OCI-LY1 (cell line): ENCODE measurements around the gene OR2A2.

ENCODE experiments used
- H2AFZ ChIP-seq: fragments of 200-600 bp; sonication (generic), shearing (Covaris generic); 2 replicates; pipeline ENCODE4 v1.6.0; 2014; ENCODE audit warnings: antibody characterized with exemption, mild to moderate bottlenecking, low read length
- H3F3A ChIP-seq: fragments of 200-600 bp; sonication (generic), shearing (Covaris generic); 2 replicates; pipeline ENCODE4 v1.6.0; 2014; ENCODE audit warnings: mild to moderate bottlenecking, antibody characterized with exemption, low read length, moderate library complexity; ENCODE audit not compliant: insufficient read depth
- H3K27ac ChIP-seq: fragments of 200-600 bp; sonication (generic); 2 replicates; pipeline ENCODE4 v1.5.1; 2014; ENCODE audit warnings: low read length, mixed run types, mild to moderate bottlenecking, low read depth; ENCODE audit not compliant: poor library complexity, severe bottlenecking
- H3K27me3 ChIP-seq: fragments of 200-600 bp; sonication (generic); 2 replicates; pipeline ENCODE4 v1.6.0; 2014; ENCODE audit warnings: antibody characterized with exemption, mild to moderate bottlenecking, low read length, moderate library complexity; ENCODE audit not compliant: insufficient read depth
- H3K36me3 ChIP-seq: fragments of 200-600 bp; sonication (generic); 2 replicates; pipeline ENCODE4 v1.6.1; 2014; ENCODE audit warnings: mild to moderate bottlenecking, antibody characterized with exemption, low read length, moderate library complexity, mixed read lengths; ENCODE audit not compliant: insufficient read depth
- H3K4me1 ChIP-seq: fragments of 200-600 bp; sonication (generic); 2 replicates; pipeline ENCODE4 v1.5.1; 2014; ENCODE audit warnings: mild to moderate bottlenecking, low read length, moderate library complexity; ENCODE audit not compliant: insufficient read depth, severe bottlenecking
- H3K4me2 ChIP-seq: fragments of 200-600 bp; sonication (generic), shearing (Covaris generic); 2 replicates; pipeline ENCODE4 v1.6.1; 2014; ENCODE audit warnings: low read length
- H3K4me3 ChIP-seq: fragments of 200-600 bp; sonication (generic); 2 replicates; pipeline ENCODE4 v1.5.1; 2014; ENCODE audit warnings: low read length, low read depth, mild to moderate bottlenecking, mixed read lengths; ENCODE audit not compliant: poor library complexity, severe bottlenecking
- H3K79me2 ChIP-seq: fragments of 200-600 bp; shearing (Covaris generic); 2 replicates; pipeline ENCODE4 v1.6.1; 2016; ENCODE audit warnings: mixed run types, low read length, mixed read lengths; ENCODE audit not compliant: insufficient read depth
- H3K9ac ChIP-seq: fragments of 200-600 bp; sonication (generic), shearing (Covaris generic); 2 replicates; pipeline ENCODE4 v1.6.1; 2014; ENCODE audit warnings: mild to moderate bottlenecking, low read length, mixed read lengths
- H3K9me2 ChIP-seq: fragments of 200-600 bp; sonication (generic), shearing (Covaris generic); 2 replicates; pipeline ENCODE4 v1.6.1; 2014; ENCODE audit warnings: low read depth, mild to moderate bottlenecking, low read length, mixed read lengths
- H3K9me3 ChIP-seq: fragments of 200-600 bp; shearing (Covaris generic); 2 replicates; pipeline ENCODE4 v1.6.1; 2014; ENCODE audit warnings: low read length, mixed read lengths
- H4K20me1 ChIP-seq: fragments of 200-600 bp; sonication (generic), shearing (Covaris generic); 2 replicates; pipeline ENCODE4 v1.6.0; 2016; ENCODE audit warnings: mild to moderate bottlenecking, low read length; ENCODE audit not compliant: insufficient read depth
- CTCF ChIP-seq: fragments of 200-600 bp; sonication (generic), shearing (Covaris generic); IDR thresholded peaks from 2 replicates; pipeline ENCODE4 v1.5.1; 2017; ENCODE audit warnings: mild to moderate bottlenecking, antibody characterized with exemption, low read length, moderate library complexity, mixed read lengths
- EZH2 ChIP-seq: fragments of 200-600 bp; sonication (generic), shearing (Covaris generic); IDR thresholded peaks from 2 replicates; pipeline ENCODE4 v1.8.0; 2017; ENCODE audit warnings: borderline replicate concordance, mixed run types, mild to moderate bottlenecking, antibody characterized with exemption, low read length, moderate library complexity, mixed read lengths

OR2A2 gene

DNA sequence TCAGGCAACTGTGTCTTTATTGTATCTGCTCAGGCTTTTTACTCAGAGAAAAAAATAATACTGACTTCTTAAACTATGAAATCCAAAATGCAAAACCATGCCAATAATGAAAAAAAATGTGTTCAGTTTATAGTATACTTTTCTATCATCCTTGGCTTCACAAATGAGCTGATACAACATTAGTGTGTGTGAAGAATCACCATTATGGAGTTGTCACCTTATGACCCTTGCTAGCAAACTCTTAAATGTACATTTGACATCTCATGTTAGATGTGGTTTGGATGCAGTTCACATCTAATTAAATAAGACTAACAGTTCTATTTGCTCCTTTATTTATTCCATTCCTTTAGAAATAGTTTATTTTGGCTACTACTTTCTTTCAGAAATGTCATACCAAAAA, 4.2 kb upstream of the OR2A2 start:
- H3K9me3 ChIP-seq: no peaks in the 10 kb centered on the region
- H3F3A ChIP-seq: no peaks in the 10 kb centered on the region
- H3K4me3 ChIP-seq: no peak overlapping the region
- TF ChIP-seq CTCF (no peak), EZH2 (no peak)
- no peak overlapping the region for H3K27ac ChIP-seq
- no peaks in the 10 kb centered on the region for H3K4me1 ChIP-seq
- H2AFZ ChIP-seq: no peak overlapping the region
- no peaks in the 10 kb centered on the region for H3K79me2 ChIP-seq
- no peaks in the 10 kb centered on the region for H3K9me2 ChIP-seq
- no peak overlapping the region for H3K4me2 ChIP-seq
- H3K9ac ChIP-seq: no peak overlapping the region
- no peaks in the 10 kb centered on the region for H3K36me3 ChIP-seq
- H3K27me3 ChIP-seq: no peaks in the 10 kb centered on the region
- no peaks in the 10 kb centered on the region for H4K20me1 ChIP-seq

- TF ChIP-seq CTCF (no peak), EZH2 (no peak)
- H2AFZ ChIP-seq: no peak overlapping the region
Measured at GRCh38 chr7:144110272-144110671, 889 bp downstream of the OR2A2 start.

DNA sequence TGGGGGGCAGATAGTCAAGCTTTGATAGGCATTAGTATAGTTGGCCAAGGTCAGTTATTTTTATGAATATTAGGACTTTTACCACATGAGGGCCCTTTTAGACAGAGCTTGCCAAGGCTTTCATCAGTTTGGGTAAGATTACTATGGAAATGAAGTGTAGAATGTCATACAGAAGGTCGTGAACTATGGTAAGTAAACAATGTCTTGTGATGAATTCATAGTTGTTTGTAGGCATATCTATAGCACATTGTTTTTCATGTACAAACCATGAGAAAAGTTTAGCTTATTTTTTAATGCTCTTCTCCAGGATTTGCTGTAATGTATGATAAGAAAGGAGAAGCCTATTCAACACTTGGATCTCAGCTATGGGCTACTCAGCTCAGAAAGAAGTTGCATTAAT, 4.3 kb downstream of the OR2A2 start:
- Histone ChIP-seq H3K27ac (no peak overlapping the region), H3K4me3 (no peak overlapping the region), H3K27me3 (no peaks in the 10 kb centered on the region), H4K20me1 (no peaks in the 10 kb centered on the region), H3K9ac (no peak overlapping the region), H3K36me3 (no peaks in the 10 kb centered on the region), H2AFZ (no peak overlapping the region), H3K4me1 (no peaks in the 10 kb centered on the region), H3K4me2 (no peak overlapping the region), H3F3A (0 out of 2 replicates have a peak, but pooled peaks cover 3% of the 10 kb centered on the region), H3K79me2 (no peaks in the 10 kb centered on the region), H3K9me2 (no peaks in the 10 kb centered on the region; the same call in 1 of the 2 replicates), H3K9me3 (no peaks in the 10 kb centered on the region)
- TF ChIP-seq EZH2 (no peak), CTCF (no peak)

More at GRCh38 chr7:144110272-144110671, 889 bp downstream of the OR2A2 start:
- H3K27me3 ChIP-seq: no peaks in the 10 kb centered on the region
- no peak overlapping the region for H3K9ac ChIP-seq
- no peaks in the 10 kb centered on the region for H4K20me1 ChIP-seq
- H3K4me2 ChIP-seq: no peak overlapping the region
- no peak overlapping the region for H3K27ac ChIP-seq
- H3K9me2 ChIP-seq: no peaks in the 10 kb centered on the region; the same call in 1 of the 2 replicates
- H3K36me3 ChIP-seq: no peaks in the 10 kb centered on the region
- no peaks in the 10 kb centered on the region for H3K9me3 ChIP-seq
- H3K4me1 ChIP-seq: no peaks in the 10 kb centered on the region
- H3K79me2 ChIP-seq: no peaks in the 10 kb centered on the region
- no peaks in the 10 kb centered on the region for H3F3A ChIP-seq
- H3K4me3 ChIP-seq: no peak overlapping the region
